ENCODE data around the gene PHF21B.

DNA sequence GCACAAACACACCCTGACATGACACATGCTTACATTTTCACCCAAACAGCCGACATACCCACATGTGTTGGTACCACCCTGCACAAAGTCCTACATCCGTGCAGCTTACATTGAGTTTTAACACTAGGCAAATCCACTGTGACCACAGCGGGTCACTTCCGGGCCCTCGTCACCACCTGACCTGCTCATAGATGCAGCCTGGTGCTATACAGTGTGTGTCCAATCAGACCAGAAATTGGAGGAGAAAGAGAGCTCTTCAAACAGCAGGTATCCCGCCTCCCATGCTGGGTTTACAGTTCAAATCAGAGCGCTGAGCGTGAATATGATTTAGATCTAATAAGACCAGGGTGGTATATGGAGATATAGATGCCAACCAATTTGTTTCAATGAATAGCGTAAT, 35.4 kb downstream of the PHF21B start:
- TF ChIP-seq, protein P1, sequence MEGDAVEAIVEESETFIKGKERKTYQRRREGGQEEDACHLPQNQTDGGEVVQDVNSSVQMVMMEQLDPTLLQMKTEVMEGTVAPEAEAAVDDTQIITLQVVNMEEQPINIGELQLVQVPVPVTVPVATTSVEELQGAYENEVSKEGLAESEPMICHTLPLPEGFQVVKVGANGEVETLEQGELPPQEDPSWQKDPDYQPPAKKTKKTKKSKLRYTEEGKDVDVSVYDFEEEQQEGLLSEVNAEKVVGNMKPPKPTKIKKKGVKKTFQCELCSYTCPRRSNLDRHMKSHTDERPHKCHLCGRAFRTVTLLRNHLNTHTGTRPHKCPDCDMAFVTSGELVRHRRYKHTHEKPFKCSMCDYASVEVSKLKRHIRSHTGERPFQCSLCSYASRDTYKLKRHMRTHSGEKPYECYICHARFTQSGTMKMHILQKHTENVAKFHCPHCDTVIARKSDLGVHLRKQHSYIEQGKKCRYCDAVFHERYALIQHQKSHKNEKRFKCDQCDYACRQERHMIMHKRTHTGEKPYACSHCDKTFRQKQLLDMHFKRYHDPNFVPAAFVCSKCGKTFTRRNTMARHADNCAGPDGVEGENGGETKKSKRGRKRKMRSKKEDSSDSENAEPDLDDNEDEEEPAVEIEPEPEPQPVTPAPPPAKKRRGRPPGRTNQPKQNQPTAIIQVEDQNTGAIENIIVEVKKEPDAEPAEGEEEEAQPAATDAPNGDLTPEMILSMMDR (conservative IDR thresholded peaks at IDR 0.05 in 1 of 2, IDR thresholded peaks at IDR 0.05 in 1 of 2; ENCODE audit: low read depth in 1 of 2, low read length in 2 of 2), result no peak
- no peak for TF ChIP-seq EZH2 (IDR thresholded peaks at IDR 0.05; ENCODE audit: low read length, missing control alignments)
